ENCODE measurements around the gene KBTBD6.
"Not testable (repeated sequence)": the region's sequence is repeated elsewhere in the genome, so short reads cannot be mapped to it uniquely, and the experiment has no call there.

KBTBD6 gene, protein sequence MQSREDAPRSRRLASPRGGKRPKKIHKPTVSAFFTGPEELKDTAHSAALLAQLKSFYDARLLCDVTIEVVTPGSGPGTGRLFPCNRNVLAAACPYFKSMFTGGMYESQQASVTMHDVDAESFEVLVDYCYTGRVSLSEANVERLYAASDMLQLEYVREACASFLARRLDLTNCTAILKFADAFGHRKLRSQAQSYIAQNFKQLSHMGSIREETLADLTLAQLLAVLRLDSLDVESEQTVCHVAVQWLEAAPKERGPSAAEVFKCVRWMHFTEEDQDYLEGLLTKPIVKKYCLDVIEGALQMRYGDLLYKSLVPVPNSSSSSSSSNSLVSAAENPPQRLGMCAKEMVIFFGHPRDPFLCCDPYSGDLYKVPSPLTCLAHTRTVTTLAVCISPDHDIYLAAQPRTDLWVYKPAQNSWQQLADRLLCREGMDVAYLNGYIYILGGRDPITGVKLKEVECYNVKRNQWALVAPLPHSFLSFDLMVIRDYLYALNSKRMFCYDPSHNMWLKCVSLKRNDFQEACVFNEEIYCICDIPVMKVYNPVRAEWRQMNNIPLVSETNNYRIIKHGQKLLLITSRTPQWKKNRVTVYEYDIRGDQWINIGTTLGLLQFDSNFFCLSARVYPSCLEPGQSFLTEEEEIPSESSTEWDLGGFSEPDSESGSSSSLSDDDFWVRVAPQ

DNA sequence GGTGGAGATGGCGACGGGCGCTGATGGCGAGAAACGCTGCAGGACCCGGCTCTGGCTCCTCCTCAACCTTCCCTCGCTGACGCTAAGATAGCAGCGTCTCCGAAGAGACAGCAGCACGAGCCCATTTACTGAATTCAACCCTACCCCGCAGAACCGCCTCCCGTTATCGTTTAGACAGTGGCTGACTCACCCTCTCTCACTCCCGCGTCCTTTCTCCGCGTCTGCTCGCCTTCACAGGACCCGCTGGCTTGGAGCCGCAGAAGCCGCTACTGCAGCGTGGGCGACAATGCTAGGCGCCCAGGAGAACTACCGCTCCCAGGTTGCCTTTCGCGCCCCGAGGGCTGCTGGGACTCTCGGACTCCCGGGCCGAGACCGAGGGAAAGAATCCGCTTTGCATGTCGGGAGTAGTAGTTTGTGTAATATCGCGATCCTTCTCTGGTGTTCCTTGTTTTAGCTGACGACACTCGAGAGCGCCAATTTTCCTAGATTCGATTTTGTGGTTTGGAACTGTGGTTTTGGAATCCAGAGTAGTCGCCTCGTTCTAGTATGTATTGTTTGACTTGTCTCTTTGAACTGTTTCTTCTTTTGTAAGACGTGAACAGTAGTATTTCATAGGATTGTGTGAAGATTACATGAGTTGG lies at the start of gene KBTBD6:
KBTBD6 (minus strand) TSS at position 291 of the 641 bp plus-strand sequence. CDS start 291 bp downstream, outside the sequence.
- TF ChIP-seq, protein P1, sequence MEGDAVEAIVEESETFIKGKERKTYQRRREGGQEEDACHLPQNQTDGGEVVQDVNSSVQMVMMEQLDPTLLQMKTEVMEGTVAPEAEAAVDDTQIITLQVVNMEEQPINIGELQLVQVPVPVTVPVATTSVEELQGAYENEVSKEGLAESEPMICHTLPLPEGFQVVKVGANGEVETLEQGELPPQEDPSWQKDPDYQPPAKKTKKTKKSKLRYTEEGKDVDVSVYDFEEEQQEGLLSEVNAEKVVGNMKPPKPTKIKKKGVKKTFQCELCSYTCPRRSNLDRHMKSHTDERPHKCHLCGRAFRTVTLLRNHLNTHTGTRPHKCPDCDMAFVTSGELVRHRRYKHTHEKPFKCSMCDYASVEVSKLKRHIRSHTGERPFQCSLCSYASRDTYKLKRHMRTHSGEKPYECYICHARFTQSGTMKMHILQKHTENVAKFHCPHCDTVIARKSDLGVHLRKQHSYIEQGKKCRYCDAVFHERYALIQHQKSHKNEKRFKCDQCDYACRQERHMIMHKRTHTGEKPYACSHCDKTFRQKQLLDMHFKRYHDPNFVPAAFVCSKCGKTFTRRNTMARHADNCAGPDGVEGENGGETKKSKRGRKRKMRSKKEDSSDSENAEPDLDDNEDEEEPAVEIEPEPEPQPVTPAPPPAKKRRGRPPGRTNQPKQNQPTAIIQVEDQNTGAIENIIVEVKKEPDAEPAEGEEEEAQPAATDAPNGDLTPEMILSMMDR (IDR thresholded peaks at IDR 0.05) = no peak
- Histone ChIP-seq H3K4me1 (peaks cover 0 to 44% (median 16%) of the 10 kb centered on the region in 4 donors), H3K27me3 (no peaks in the 10 kb centered on the region), H3K36me3 (no peaks in the 10 kb centered on the region), H3K9me3 (no peaks in the 10 kb centered on the region), H3K4me3 (peak within 1 kb of the TSS; percentile 61 to 86), H3K27ac (peak within 1 kb of the TSS; percentile 75 to 82)
- DNase-seq = peak; percentile 96 to 97
- intact Hi-C loops (cut with DNase I; ENCODE audit: low total_unique reads) = loop anchor here (2.0 to 5.0 kb wide), 2 partner anchors 62 to 80 kb away; partner anchors contain the start of gene KBTBD7

DNA sequence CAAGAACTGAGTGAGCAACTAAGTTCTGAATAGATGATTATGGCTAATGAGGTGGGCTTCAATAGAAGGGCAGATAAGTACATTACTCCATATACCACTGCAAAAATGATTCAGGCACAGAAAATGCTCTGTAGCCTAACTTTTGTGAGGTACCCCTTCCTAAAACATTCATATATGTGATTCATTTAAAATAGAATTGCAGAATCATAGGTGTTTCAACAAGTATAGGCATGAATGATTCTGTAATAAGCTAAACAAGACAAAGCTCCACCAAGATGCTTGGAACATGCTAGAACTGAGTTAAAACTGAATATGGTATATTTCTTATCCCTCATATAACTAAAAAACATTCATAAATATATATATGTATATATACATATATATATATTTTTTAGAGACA lies 49.6 kb upstream of the KBTBD6 start:
- intact Hi-C loops (cut with DNase I; ENCODE audit: low total_unique reads) = no loop called here
- H3K36me3 ChIP-seq = no peaks in the 10 kb centered on the region
- no peak overlapping the region for H3K4me3 ChIP-seq
- H3K4me1 ChIP-seq = no peaks in the 10 kb centered on the region
- no peaks in the 10 kb centered on the region for H3K27me3 ChIP-seq
- no peak for DNase-seq
- TF ChIP-seq, protein P1 (IDR thresholded peaks at IDR 0.05) = no peak
- no peak overlapping the region for H3K27ac ChIP-seq
- H3K9me3 ChIP-seq = no peaks in the 10 kb centered on the region

DNA sequence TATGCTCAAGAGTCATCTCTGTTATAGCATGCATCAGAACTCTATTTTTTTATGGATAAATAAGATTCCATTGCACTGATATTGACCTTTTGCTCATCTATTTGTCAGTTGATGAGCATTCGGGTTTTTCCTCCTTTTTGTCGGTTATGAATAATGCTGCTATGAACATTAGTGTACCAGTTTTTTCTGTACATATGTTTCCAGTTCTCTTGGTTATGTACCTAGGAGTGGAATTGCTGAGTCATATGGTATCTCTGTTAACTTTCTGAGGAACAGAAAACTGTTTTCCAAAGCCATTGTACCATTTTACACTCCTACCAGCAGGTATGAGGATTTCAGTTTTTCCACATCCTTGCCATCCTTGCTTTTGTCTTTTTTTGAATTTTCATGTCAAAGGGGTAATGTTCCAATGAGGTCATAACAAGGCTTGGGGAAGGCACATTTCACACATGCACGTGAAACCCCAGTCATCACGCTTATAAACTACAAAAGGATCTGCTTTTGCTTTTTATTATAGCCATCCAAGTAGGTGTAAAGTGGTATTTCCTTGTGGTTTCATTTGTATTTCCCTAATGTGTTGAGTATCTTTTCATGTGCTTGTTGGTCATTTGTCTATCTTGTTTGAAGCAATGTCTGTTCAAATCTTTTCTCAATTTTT lies 47.1 kb upstream of the KBTBD6 start:
- Histone ChIP-seq H3K4me3 (no peak overlapping the region), H3K27me3 (no peaks in the 10 kb centered on the region), H3K36me3 (no peaks in the 10 kb centered on the region), H3K4me1 (no peaks in the 10 kb centered on the region), H3K27ac (no peak overlapping the region), H3K9me3 (peaks cover 0 to 7% (median 4%) of the 10 kb centered on the region in 3 donors)
- DNase-seq = no peak
- TF ChIP-seq, protein P1 (IDR thresholded peaks at IDR 0.05) = no peak
- intact Hi-C loops (cut with DNase I; ENCODE audit: low total_unique reads) = no loop called here

DNA sequence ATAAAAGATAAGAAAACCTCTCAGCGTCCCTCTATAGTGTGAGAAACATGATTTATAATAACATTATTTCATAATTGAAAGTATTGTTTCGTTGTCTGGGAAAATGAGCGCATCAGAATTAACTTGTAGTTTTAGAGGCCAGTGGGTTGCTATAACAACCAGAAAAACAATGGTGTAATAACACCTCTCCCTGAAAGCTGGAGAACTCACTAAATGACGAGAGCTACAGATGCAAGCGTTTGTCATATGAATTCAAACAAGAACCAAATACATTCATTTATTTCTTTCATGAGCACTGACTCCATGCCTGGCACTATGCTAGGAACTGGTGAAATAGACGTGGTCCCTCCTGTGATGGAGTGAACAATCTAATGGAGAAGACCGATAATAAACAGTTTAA lies 45.4 kb upstream of the KBTBD6 start:
- Histone ChIP-seq H3K9me3 (peaks cover 0 to 7% (median 4%) of the 10 kb centered on the region in 3 donors), H3K27ac (no peak overlapping the region), H3K27me3 (no peaks in the 10 kb centered on the region), H3K4me3 (no peak overlapping the region), H3K4me1 (no peaks in the 10 kb centered on the region), H3K36me3 (no peaks in the 10 kb centered on the region)
- DNase-seq = no peak
- TF ChIP-seq, protein P1 (IDR thresholded peaks at IDR 0.05) = no peak
- intact Hi-C loops (cut with DNase I; ENCODE audit: low total_unique reads) = no loop called here

DNA sequence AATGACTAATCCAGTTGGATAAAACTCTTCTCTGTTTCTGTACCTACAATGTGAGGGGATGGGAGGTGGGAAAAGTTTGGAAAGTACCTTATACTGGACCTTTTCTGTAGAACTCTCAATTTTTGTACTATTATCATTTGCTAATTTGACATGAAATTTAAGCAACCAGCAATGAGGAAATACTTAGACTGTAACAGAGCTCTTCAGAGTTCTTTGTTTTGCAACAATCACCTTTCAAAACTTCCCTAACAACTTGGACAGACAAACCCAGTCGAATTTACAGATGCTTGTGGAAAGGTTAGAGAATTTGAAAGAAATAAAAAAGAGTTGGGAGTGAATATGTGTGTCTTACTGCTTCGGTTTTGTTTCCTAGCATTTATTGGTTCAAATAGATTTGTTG lies 45.0 kb upstream of the KBTBD6 start:
- DNase-seq = no peak
- intact Hi-C loops (cut with DNase I; ENCODE audit: low total_unique reads) = no loop called here
- Histone ChIP-seq H3K9me3 (peaks cover 0 to 7% (median 4%) of the 10 kb centered on the region in 3 donors), H3K4me1 (no peaks in the 10 kb centered on the region), H3K27me3 (no peaks in the 10 kb centered on the region), H3K4me3 (no peak overlapping the region), H3K27ac (no peak overlapping the region), H3K36me3 (no peaks in the 10 kb centered on the region)
- TF ChIP-seq, protein P1 (IDR thresholded peaks at IDR 0.05) = no peak

DNA sequence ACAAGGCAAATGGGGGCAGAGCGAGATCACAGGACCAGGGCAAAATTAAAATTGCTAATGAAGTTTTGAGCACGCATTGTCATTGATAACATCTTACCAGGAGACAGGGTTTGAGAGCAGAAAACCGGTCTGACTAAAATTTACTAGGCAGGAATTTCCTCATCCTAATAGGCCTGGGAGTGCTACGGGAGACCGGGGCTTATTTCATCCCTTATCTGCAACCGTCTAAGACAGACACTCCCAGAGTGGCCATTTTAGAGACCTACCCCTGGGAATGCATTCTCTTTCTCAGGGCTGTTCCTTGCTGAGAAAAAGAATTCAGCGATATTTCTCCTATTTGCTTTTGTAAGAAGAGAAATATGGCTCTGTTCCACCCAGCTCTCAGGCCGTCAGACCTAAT lies 43.0 kb upstream of the KBTBD6 start:
- H3K4me3 ChIP-seq; H3K9me3 ChIP-seq; H3K4me1 ChIP-seq; H3K27me3 ChIP-seq; DNase-seq; H3K36me3 ChIP-seq; intact Hi-C loops (cut with DNase I; ENCODE audit: low total_unique reads); H3K27ac ChIP-seq: not testable (repeated sequence)

All from tibial artery (tissue), 4 donors.